ENCODE results near the gene CFAP45.

The CFAP45 gene

GRCh38 chr1:159853417-159854115 lies 46.4 kb downstream of the CFAP45 start:
- no peak for DNase-seq (ENCODE audit: low read depth in 3 of 3)

- DNase-seq (ENCODE audit: low read depth in 3 of 3): no peak
Observed at GRCh38 chr1:159851407-159851806, 48.6 kb downstream of the CFAP45 start.

- no peak for DNase-seq (ENCODE audit: low read depth in 3 of 3)
Observed at GRCh38 chr1:159849626-159850366, 50.2 kb downstream of the CFAP45 start.

- no peak for DNase-seq (ENCODE audit: low read depth in 3 of 3)
Observed at GRCh38 chr1:159848326-159848725, 51.6 kb downstream of the CFAP45 start.

GRCh38 chr1:159847231-159847630 lies 52.7 kb downstream of the CFAP45 start:
- no peak for DNase-seq (ENCODE audit: low read depth in 3 of 3)

GRCh38 chr1:159845751-159846629 lies 54.0 kb downstream of the CFAP45 start:
- no peak for DNase-seq (ENCODE audit: low read depth in 3 of 3)

GRCh38 chr1:159843459-159843858 lies 56.5 kb downstream of the CFAP45 start:
- no peak for DNase-seq (ENCODE audit: low read depth in 3 of 3)

GRCh38 chr1:159841749-159842148 lies 58.2 kb downstream of the CFAP45 start:
- no peak for DNase-seq (ENCODE audit: low read depth in 3 of 3)

- no peak for DNase-seq (ENCODE audit: low read depth in 3 of 3)
Observed at GRCh38 chr1:159839116-159839849, 60.7 kb downstream of the CFAP45 start.

- no peak for DNase-seq (ENCODE audit: low read depth in 3 of 3)
Observed at GRCh38 chr1:159838715-159839114, 61.2 kb downstream of the CFAP45 start.

GRCh38 chr1:159835862-159836525 lies 64.0 kb downstream of the CFAP45 start:
- no peak for DNase-seq (ENCODE audit: low read depth in 3 of 3)

- DNase-seq (ENCODE audit: low read depth in 3 of 3): no peak
Observed at GRCh38 chr1:159835356-159835755, 64.6 kb downstream of the CFAP45 start.

- DNase-seq (ENCODE audit: low read depth in 3 of 3): no peak
Observed at GRCh38 chr1:159832309-159832708, 67.7 kb downstream of the CFAP45 start.

- DNase-seq (ENCODE audit: low read depth in 3 of 3): no peak
Observed at GRCh38 chr1:159831412-159832141, 68.4 kb downstream of the CFAP45 start.

- DNase-seq (ENCODE audit: low read depth in 3 of 3): no peak
Observed at GRCh38 chr1:159830722-159831121, 69.2 kb downstream of the CFAP45 start.

GRCh38 chr1:159829822-159830465 lies 70.0 kb downstream of the CFAP45 start:
- DNase-seq (ENCODE audit: low read depth in 3 of 3): no peak

GRCh38 chr1:159829273-159829634 lies 70.7 kb downstream of the CFAP45 start:
- no peak for DNase-seq (ENCODE audit: low read depth in 3 of 3)

- DNase-seq (ENCODE audit: low read depth in 3 of 3): no peak
Observed at GRCh38 chr1:159828581-159829272, 71.2 kb downstream of the CFAP45 start.

- DNase-seq (ENCODE audit: low read depth in 3 of 3): no peak
Observed at GRCh38 chr1:159828176-159828575, 71.8 kb downstream of the CFAP45 start.
